ENCODE measurements around the gene GTF2H2C.
"Not testable (repeated sequence)": the region's sequence is repeated elsewhere in the genome, so short reads cannot be mapped to it uniquely, and the experiment has no call there.

GTF2H2C gene

GRCh38 chr5:69559908-69560330, at the start of gene GTF2H2C:
Gene GTF2H2C (plus strand): TSS chr5:69560191. CDS start chr5:69565133, 4,942 bp downstream.
- in situ Hi-C loops (cut with MboI; ENCODE audit: low sequenced_read_pairs) = not testable (repeated sequence)

DNA sequence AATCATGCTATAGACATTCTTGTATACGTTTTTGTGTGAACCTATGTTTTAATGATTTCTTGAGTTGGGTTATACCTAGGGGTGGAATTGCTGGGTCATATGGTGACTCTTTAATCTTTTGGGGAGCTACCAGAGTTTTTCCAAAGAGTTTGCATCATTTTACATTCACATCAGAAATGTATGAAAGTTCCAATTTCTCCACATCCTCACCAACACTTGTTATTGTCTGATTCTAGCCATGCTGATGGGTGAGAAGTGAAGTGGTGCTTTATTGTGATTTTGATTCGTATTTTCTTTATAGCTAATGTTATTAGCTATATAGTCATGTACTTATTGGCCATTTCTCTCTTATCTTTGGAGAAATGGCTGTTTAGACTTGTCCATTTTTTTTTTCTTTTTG, 49.3 kb upstream of the GTF2H2C start:
- in situ Hi-C loops (cut with MboI; ENCODE audit: low sequenced_read_pairs) = no loop called here

DNA sequence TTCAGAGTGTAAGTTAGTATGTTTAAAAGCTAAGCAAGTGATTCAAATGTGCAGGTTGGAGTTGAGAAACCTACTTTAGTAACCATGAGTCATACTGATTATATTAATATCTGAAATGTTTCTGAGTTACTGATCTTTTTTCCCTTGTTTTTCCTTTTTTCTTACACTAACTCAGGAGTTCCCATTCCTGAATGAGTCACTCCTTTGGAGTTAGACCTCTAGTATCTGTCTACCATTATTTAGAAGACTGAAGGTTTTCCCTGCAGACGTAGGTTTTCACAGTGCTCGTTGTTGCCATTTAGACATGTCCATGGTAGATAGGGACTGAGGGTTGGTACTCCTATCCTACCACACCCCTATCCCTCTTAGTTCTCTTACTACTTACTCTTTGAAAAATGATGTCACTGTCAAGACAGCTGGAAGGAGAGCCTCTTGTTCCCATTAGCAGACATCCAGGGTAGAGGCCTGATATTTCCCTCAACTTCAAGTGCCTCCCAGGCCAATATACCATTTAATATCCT, 47.2 kb upstream of the GTF2H2C start:
- in situ Hi-C loops (cut with MboI; ENCODE audit: low sequenced_read_pairs) = no loop called here

GRCh38 chr5:69515570-69515969, 44.4 kb upstream of the GTF2H2C start:
- in situ Hi-C loops (cut with MboI; ENCODE audit: low sequenced_read_pairs) = not testable (repeated sequence)

GRCh38 chr5:69516769-69517168, 43.2 kb upstream of the GTF2H2C start:
- in situ Hi-C loops (cut with MboI; ENCODE audit: low sequenced_read_pairs) = no loop called here

DNA sequence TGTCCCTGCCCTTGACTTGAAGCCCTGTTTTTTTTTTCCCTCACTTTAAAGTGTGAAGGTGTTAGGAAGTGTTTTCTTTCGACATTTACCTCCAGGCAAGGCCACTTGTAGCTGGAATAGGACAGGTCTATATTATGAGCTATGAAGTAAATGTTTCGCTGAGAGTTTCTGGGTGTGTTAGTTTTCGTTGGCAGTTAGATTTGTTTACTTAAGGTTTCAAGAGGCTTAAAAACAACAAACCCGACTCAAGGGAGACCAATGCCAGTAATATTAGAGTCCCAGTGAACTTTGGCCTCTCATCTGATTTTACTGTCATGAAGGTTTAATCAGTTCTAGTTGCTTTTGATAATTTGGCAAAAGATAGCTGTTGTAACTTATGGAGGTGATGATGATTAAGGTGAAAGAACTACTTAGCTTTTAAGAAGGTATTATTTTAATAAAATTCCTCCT, 42.2 kb upstream of the GTF2H2C start:
- in situ Hi-C loops (cut with MboI; ENCODE audit: low sequenced_read_pairs) = no loop called here

- in situ Hi-C loops (cut with MboI; ENCODE audit: low sequenced_read_pairs) = no loop called here
These were observed 40.7 kb upstream of the GTF2H2C start for GRCh38 chr5:69519285-69519684.

DNA sequence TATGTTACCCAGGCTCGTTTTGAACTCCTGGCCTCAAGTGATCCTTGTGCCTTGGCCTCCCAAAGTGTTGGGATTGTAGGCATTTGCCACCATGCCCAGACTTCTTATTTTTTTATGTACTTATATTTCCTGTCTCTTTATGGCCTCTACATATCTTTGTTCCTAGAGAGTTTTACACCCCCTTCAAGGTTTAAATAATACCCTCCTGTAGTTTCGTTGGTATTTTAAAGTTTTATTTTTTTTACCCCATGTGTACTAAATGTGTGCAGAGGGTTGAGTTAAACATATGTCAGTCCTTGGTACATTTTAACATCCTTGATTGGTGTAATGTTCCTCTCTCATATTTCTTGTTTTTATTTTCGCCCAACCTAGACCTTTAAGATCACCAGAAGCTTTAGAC, 38.0 kb upstream of the GTF2H2C start:
- in situ Hi-C loops (cut with MboI; ENCODE audit: low sequenced_read_pairs) = no loop called here

DNA sequence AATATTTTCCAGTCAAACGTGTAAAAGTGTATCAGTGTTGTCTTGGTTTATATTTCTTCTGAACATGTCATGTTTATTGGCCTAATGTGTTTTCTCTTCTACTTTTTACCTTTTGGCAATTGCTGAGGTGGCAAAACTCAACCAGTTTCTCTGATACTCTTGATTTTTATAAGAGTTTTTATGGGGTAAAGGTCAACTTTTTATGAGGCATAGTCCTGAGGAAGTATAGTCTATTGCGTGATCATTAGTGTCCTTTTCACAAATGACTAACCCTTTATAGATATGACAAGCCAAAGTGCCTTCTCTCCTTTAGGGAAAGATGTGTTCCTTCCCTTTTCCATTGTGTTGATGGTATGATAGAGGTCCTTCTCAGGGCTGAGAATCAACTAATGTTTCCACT, 34.5 kb upstream of the GTF2H2C start:
- in situ Hi-C loops (cut with MboI; ENCODE audit: low sequenced_read_pairs) = no loop called here

DNA sequence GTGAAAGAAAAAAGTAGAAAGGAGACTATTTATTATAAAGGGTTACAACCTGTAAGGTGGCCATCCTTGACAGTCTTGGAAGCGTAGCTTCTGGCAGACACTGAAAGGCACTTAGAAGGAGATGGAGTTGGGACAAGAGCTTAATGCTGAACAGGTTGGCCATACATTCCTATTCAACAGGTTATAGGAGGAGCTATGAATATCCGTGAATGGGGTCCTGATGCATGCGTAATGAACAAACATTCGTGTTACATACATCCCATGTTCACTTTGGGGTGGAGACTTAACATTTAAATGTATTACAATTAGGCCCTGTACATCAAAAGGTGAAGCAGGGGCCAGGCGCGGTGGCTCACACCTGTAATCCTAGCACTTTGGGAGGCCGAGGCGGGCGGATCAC, 33.3 kb upstream of the GTF2H2C start:
- in situ Hi-C loops (cut with MboI; ENCODE audit: low sequenced_read_pairs) = no loop called here

- in situ Hi-C loops (cut with MboI; ENCODE audit: low sequenced_read_pairs) = no loop called here
These were observed 32.7 kb upstream of the GTF2H2C start for GRCh38 chr5:69527128-69527770.

DNA sequence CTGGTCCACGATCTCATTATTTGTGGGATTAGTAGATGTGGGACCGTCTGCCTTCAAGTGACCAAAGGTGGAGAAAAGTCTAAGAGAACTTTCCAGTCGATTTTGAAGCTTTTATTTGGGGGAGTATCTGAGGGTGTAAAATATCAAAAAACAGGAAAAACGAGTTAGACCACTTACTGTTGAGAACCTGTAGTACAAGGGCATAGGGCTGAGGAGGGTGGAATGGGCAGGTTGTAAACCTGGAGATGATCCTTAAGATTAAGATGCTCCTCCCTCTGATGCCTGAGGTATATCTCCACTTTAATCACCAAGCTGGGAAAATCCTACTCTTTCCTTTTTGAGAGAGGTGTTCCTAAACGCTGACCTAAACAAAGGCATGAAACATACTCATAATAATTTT, 32.0 kb upstream of the GTF2H2C start:
- in situ Hi-C loops (cut with MboI; ENCODE audit: low sequenced_read_pairs) = no loop called here

- in situ Hi-C loops (cut with MboI; ENCODE audit: low sequenced_read_pairs) = no loop called here
These were observed 31.4 kb upstream of the GTF2H2C start for GRCh38 chr5:69528609-69529008.

DNA sequence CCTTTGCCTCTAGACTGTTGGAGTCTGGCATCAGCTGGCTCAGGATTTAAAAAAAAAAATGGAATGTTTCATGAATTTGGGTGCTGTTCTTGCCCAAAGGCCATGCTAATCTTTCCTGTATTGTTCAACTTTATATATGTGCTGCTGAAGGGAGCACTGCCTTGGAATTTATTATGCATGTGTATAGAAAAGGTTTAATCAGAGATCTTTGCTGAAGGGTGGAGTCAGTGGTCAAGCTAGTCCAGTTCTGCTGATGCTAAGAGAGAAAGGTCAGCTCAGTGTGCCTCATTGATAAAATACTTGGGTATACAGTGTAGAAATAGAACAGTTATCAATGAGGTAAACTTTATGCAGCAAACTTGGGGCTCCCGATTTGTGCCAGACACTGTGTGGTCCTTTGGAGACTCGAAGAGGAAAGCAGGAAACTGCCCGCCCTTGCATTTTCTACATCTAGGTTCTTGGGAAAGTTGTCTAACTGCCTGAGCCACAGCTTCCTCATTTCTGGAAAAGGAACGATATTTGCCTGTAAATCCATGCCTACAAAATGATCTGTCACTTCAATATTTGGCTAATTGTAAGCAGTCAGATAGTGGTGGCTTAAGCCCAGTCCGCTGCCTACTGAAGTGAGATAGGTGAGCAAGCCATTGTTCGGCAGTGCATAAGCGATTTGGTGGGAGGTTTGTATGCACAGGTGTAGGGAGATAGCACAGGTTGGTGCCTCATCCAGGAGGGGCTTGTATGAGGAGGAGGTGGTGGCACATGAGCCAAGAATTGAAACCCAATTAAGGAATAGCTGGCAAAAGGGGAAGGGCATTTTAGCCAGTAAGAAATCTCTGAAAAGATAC, 29.2 kb upstream of the GTF2H2C start:
- in situ Hi-C loops (cut with MboI; ENCODE audit: low sequenced_read_pairs) = no loop called here

DNA sequence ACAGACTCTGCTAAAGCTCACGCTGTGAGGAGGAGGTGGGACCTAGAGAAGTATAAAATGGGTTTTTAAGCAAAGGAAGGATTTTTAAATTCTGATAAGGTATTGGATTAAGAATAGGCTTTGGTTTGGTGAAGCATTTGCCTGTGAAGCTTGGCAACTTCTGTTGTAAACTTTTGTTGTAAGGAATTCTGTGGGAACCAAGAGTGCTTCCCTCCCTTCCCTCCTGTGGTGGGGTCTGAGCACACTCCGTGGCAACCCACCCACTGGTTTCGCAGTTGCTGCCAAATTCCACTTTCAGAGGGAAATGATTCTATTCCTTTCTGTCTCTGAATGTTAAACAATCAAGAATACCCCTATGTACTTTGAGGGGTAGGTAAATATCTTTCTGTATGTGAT, 28.6 kb upstream of the GTF2H2C start:
- in situ Hi-C loops (cut with MboI; ENCODE audit: low sequenced_read_pairs) = no loop called here

DNA sequence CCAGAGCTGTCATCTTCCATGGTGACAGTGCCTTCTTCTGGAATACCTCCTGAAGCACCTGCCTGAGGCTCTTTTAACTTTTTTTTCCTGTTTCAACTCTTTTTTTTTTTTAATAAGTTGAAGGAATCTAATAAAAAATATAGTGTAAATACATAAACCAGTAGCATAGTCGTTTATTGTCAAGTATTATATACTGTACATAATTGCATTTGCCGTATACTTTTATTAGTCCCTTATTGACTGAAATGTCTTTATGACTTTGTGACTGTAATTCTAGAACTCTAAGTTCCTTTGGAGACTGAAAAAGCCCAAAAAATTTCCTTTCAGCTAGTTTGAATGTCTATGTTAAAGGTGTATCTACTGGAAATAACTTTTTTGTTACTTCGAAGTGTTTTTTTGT, 22.1 kb upstream of the GTF2H2C start:
- in situ Hi-C loops (cut with MboI; ENCODE audit: low sequenced_read_pairs) = not testable (repeated sequence)

- in situ Hi-C loops (cut with MboI; ENCODE audit: low sequenced_read_pairs) = not testable (repeated sequence)
These were observed 21.3 kb upstream of the GTF2H2C start for GRCh38 chr5:69538735-69539134.

- in situ Hi-C loops (cut with MboI; ENCODE audit: low sequenced_read_pairs) = not testable (repeated sequence)
These were observed 18.6 kb upstream of the GTF2H2C start for GRCh38 chr5:69541347-69541746.

DNA sequence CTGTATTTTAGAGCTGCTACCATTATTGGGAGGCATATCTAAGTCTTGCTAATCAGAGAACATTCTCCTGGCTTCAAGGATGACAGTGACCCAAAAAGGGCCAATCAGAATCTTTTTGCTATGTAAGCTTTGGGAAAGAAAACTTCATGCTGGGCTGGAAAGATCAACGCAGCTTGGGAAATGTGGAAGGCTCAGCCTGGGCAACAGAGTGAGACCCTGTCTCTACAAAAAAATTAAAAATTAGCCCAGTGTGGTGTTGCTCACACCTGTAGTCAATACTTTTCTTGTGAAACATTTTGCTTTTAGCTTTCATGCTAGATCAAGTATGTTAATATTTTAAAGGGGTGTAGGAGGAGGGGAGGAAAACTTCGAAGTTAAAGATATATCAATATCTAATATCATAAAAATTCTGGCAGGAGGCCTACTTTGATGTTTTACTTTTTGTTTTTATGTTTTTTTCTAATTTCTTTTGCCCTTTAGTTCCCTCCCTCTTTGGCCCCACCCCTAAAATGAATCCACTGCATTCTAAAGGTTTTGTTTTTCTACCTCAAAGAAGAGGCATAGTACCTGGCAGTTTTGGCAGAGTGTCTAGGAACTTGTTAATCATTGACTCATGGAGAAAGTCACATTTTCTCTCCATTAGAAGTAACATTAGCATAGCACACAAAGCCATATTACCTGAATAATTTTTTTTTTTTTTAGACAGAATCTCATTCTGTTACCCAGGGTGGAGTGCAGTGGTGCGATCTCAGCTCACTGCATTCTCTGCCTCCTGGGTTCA, 17.0 kb upstream of the GTF2H2C start:
- in situ Hi-C loops (cut with MboI; ENCODE audit: low sequenced_read_pairs) = not testable (repeated sequence)

GRCh38 chr5:69544602-69545001, 15.4 kb upstream of the GTF2H2C start:
- in situ Hi-C loops (cut with MboI; ENCODE audit: low sequenced_read_pairs) = not testable (repeated sequence)

Data from HL-60/S4 (cell line).